Muscle layer of colon (tissue), 2 donors: Measurements from ENCODE around the gene ADGRL2.

Experiments used
- H3K27ac ChIP-seq: one replicate; pipeline ENCODE4 v1.7.0; 2013; ENCODE audit warnings: low read depth, mild to moderate bottlenecking, low read length, moderate library complexity
- H3K27me3 ChIP-seq, 2 donors: one replicate each; pipeline ENCODE4 v1.7.0; 2013; ENCODE audit warnings: low read length in 2 of 2, mild to moderate bottlenecking in 2 of 2; ENCODE audit not compliant: insufficient read depth in 2 of 2, control insufficient read depth in 1 of 2
- H3K36me3 ChIP-seq: one replicate; pipeline ENCODE4 v1.7.0; 2013; ENCODE audit warnings: mild to moderate bottlenecking, low read length; ENCODE audit not compliant: insufficient read depth
- H3K4me1 ChIP-seq: one replicate; pipeline ENCODE4 v1.7.0; 2013; ENCODE audit warnings: mild to moderate bottlenecking, low read length; ENCODE audit not compliant: insufficient read depth
- H3K4me3 ChIP-seq, 2 donors: one replicate each; pipeline ENCODE4 v1.7.0; 2013; ENCODE audit warnings: low read length in 2 of 2, low read depth in 1 of 2, mild to moderate bottlenecking in 1 of 2, moderate library complexity in 1 of 2
- H3K9ac ChIP-seq: one replicate; pipeline ENCODE4 v1.7.0; 2013; ENCODE audit warnings: low read length
- H3K9me3 ChIP-seq: one replicate; pipeline ENCODE4 v1.7.0; 2013; ENCODE audit warnings: mild to moderate bottlenecking, low read length
- donor health status: abdominal sarcoma.
- donor health status: Adenocarcinoma of cecum.

Gene ADGRL2

DNA sequence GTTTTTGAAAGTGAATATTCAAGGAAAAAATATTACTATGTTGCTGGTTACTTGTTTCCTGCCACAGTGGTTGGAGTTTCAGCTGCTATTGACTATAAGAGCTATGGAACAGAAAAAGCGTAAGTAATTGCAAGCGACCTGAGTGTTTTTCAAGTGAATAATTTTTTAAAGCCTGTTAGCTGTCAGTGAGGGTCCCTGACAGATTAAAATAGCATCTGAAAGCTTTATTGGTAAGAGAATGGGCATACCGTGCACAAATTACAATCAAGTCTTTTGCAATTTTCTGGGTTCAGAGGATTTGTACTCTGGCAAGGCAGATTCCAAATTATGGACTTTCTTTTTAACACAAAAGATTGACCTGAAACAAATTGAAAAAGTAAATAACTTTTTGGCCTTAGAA, 169.7 kb downstream of the ADGRL2 start:
- Histone ChIP-seq H3K27me3 (no peaks in the 10 kb centered on the region), H3K36me3 (peaks cover 17% of the 10 kb centered on the region), H3K4me1 (no peaks in the 10 kb centered on the region), H3K4me3 (no peak overlapping the region), H3K9ac (no peak overlapping the region), H3K27ac (no peak overlapping the region), H3K9me3 (no peaks in the 10 kb centered on the region)

- H3K27me3 ChIP-seq, result no peaks in the 10 kb centered on the region
- H3K27ac ChIP-seq, result no peak overlapping the region
- no peaks in the 10 kb centered on the region for H3K4me1 ChIP-seq
- no peak overlapping the region for H3K9ac ChIP-seq
- no peak overlapping the region for H3K4me3 ChIP-seq
- peaks cover 12% of the 10 kb centered on the region for H3K36me3 ChIP-seq
- H3K9me3 ChIP-seq, result no peaks in the 10 kb centered on the region
These were observed 173.6 kb downstream of the ADGRL2 start for GRCh38 chr1:81974222-81974841.

GRCh38 chr1:81974883-81975555, 174.3 kb downstream of the ADGRL2 start:
- H3K9ac ChIP-seq, result no peak overlapping the region

DNA sequence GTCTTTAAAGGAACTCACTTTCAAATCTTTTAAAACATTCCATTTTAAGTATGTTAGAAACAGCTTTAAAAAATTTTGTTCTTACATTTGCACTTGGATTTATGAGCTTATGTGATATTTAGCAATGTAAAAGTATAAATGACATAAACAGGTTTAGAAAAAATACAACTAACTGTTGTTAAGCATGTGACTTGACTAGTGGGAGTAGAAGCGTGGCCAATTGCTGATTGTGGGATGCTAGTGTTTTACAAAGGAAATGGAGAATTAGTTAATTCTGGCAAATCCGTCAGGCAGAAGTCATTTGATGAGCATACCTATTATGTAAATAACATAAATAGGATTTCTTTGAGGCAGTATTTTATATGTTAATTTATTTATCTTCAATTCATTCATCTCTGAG, 175.8 kb downstream of the ADGRL2 start:
- no peak overlapping the region for H3K27ac ChIP-seq

More at GRCh38 chr1:81974883-81975555, 174.3 kb downstream of the ADGRL2 start:
- Histone ChIP-seq H3K27ac (no peak overlapping the region), H3K27me3 (no peaks in the 10 kb centered on the region), H3K36me3 (peaks cover 12% of the 10 kb centered on the region), H3K9me3 (no peaks in the 10 kb centered on the region), H3K4me1 (no peaks in the 10 kb centered on the region), H3K4me3 (no peak overlapping the region)

DNA sequence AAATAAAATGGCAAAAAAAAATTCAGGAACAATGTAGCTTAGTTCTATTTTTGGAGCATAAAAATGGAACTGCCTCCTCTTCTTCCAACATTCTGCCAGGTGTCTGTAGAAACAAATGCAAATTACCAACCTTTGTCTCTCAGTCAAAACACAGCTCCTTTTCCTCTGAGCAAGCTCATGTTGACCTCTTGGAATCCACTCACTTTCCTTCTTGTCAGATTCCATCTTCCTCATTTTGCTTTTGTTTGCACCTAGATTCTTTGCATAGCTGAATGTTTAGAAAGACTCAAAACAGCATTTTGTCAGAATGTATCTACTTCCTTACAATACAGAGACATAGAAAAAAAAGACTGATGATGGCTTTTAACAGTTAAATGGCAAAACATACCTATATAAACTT, 178.2 kb downstream of the ADGRL2 start:
- H3K27me3 ChIP-seq, result no peaks in the 10 kb centered on the region
- no peaks in the 10 kb centered on the region for H3K4me1 ChIP-seq
- no peak overlapping the region for H3K27ac ChIP-seq
- H3K9ac ChIP-seq, result no peak overlapping the region
- no peaks in the 10 kb centered on the region for H3K9me3 ChIP-seq
- H3K4me3 ChIP-seq, result no peak overlapping the region
- H3K36me3 ChIP-seq, result peaks cover 4% of the 10 kb centered on the region

More for the DNA sequence above, 175.8 kb downstream of the ADGRL2 start:
- H3K4me3 ChIP-seq, result no peak overlapping the region
- no peaks in the 10 kb centered on the region for H3K9me3 ChIP-seq
- H3K36me3 ChIP-seq, result peaks cover 4% of the 10 kb centered on the region
- H3K9ac ChIP-seq, result no peak overlapping the region
- H3K4me1 ChIP-seq, result no peaks in the 10 kb centered on the region
- no peaks in the 10 kb centered on the region for H3K27me3 ChIP-seq

DNA sequence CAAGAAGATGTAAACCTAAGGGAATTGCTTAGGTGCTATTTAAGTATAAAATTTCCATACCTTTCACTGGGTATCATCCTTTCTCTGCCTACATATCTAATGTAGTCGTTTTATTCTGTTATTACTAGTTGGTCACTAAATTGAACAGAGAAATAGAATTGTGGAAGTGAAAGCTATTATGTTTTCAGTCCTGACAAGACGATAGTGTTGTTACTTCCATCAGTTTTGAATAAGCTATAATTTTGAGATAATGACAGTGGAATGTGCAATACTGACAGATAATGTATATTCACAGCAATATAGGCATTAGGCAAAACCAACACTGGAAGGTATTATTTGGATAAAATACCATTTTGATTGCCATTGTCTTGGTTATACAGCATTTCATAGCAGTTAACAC, 181.8 kb downstream of the ADGRL2 start:
- Histone ChIP-seq H3K4me3 (no peak overlapping the region), H3K27ac (no peak overlapping the region), H3K9me3 (no peaks in the 10 kb centered on the region), H3K9ac (no peak overlapping the region), H3K27me3 (no peaks in the 10 kb centered on the region), H3K4me1 (no peaks in the 10 kb centered on the region), H3K36me3 (peaks cover 11% of the 10 kb centered on the region)

DNA sequence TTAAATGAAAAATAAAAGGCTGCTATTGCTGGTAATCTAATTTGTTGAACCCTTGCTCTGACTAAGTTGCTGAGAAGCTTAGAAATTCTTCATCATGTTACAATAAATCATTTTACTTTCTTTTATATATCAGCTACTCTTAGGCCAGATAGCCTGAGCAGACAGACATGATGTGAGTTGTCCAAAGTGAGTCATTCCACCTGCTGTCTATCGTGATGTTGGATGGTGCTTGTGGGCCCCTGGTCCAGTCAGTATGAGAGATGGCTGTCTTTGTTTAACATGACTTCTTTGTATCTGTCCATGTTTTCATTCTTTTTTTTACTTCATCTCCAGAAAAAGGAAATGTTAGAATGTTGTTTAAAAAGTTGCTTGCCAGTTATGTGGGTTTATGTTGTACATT, 188.8 kb downstream of the ADGRL2 start:
- H3K27ac ChIP-seq, result no peak overlapping the region
- H3K9me3 ChIP-seq, result no peaks in the 10 kb centered on the region
- H3K36me3 ChIP-seq, result peaks cover 23% of the 10 kb centered on the region
- H3K4me3 ChIP-seq, result no peak overlapping the region
- no peak overlapping the region for H3K9ac ChIP-seq
- H3K4me1 ChIP-seq, result no peaks in the 10 kb centered on the region
- no peaks in the 10 kb centered on the region for H3K27me3 ChIP-seq

- Histone ChIP-seq H3K27me3 (no peaks in the 10 kb centered on the region), H3K4me1 (no peaks in the 10 kb centered on the region), H3K4me3 (no peak overlapping the region), H3K36me3 (peaks cover 15% of the 10 kb centered on the region), H3K27ac (no peak overlapping the region), H3K9me3 (no peaks in the 10 kb centered on the region), H3K9ac (no peak overlapping the region)
These were observed 189.5 kb downstream of the ADGRL2 start for GRCh38 chr1:81990241-81990640.

DNA sequence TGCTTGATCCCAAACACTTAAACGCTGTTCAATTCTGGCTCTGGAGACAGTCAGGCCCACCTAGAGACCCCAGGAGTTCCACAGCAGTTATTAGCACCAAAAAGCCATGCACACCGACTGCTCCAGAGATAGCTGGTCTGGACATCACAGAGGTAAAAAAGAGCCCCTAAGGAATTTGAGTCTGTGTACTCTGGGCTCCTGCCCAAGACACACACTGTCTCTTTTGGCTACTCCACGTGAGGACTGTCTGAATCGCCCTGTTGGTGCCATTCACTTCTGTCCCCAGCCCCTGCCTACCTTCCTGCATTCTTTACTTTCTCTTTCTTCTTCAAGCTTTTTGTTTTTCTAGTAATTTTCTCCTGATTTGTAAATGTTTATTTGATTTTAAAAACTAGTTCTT, 197.4 kb downstream of the ADGRL2 start:
- Histone ChIP-seq H3K4me3 (no peak overlapping the region), H3K4me1 (peaks cover 6% of the 10 kb centered on the region), H3K36me3 (no peaks in the 10 kb centered on the region), H3K9ac (no peak overlapping the region), H3K27me3 (no peaks in the 10 kb centered on the region), H3K9me3 (no peaks in the 10 kb centered on the region), H3K27ac (no peak overlapping the region)

DNA sequence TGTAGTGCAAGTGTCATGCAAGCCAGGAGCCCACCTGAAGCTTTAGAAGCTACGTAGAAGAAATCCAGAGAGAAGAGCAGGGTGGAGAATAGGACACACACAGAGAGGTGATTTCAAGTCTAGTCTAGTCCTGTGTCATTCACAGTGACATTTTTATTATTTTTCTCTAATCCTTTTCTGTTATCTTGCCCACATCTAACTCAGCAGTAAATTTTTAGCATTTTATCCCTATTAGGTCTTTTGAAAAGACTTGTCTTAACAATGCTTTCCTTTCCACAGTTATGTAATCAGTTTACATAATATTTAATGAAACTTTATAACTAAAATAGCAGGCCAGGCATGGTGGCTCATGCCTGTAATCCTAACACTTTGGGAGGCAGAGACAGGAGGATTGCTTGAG, 198.6 kb downstream of the ADGRL2 start:
- Histone ChIP-seq H3K36me3 (no peaks in the 10 kb centered on the region), H3K9ac (no peak overlapping the region), H3K4me3 (no peak overlapping the region), H3K4me1 (peaks cover 6% of the 10 kb centered on the region), H3K27me3 (no peaks in the 10 kb centered on the region), H3K9me3 (no peaks in the 10 kb centered on the region), H3K27ac (no peak overlapping the region)

GRCh38 chr1:82000221-82000620, 199.5 kb downstream of the ADGRL2 start:
- Histone ChIP-seq H3K4me3 (no peak overlapping the region), H3K9me3 (no peaks in the 10 kb centered on the region), H3K27me3 (no peaks in the 10 kb centered on the region)

DNA sequence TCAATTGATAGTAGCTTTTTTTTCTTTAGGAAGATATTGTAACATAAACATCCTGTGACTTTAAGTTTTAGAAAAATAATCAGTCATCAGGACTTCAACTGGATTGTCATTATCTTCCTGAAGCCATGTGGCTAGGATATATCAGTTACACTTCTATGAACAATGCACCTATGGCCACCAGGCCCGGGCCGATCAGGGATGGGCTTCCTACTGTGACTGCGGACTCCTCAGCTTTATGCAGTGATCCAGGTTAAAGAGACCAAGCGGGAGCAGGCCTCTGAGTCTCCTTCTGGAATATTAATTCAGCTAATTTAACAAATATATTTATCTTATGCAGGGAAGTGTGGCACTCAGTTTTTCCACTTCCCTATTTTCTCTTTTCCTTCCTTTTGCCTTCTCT, 200.6 kb downstream of the ADGRL2 start:
- no peaks in the 10 kb centered on the region for H3K9me3 ChIP-seq
- H3K27ac ChIP-seq, result no peak overlapping the region
- no peak overlapping the region for H3K4me3 ChIP-seq
- H3K36me3 ChIP-seq, result no peaks in the 10 kb centered on the region
- H3K27me3 ChIP-seq, result no peaks in the 10 kb centered on the region
- peaks cover 6% of the 10 kb centered on the region for H3K4me1 ChIP-seq
- H3K9ac ChIP-seq, result no peak overlapping the region

More at GRCh38 chr1:82000221-82000620, 199.5 kb downstream of the ADGRL2 start:
- Histone ChIP-seq H3K9ac (no peak overlapping the region), H3K27ac (no peak overlapping the region), H3K36me3 (no peaks in the 10 kb centered on the region), H3K4me1 (peaks cover 6% of the 10 kb centered on the region)
